KMS-11 (cell line): ENCODE measurements around the gene GADL1.

Source experiments
- H2AFZ ChIP-seq: fragments of 200-600 bp; sonication (generic); 2 replicates; pipeline ENCODE4 v1.6.1; 2016; ENCODE audit warnings: antibody characterized with exemption, mixed run types, low read depth
- H3K27ac ChIP-seq: fragments of 200-600 bp; sonication (generic); 2 replicates; pipeline ENCODE4 v1.6.1; 2016; ENCODE audit warnings: mild to moderate bottlenecking, mixed run types
- H3K27me3 ChIP-seq: fragments of 200-600 bp; sonication (generic); 2 replicates; pipeline ENCODE4 v1.6.1; 2017; ENCODE audit warnings: mild to moderate bottlenecking, low read depth, mixed run types, moderate library complexity; ENCODE audit not compliant: insufficient read depth
- H3K36me3 ChIP-seq: fragments of 200-600 bp; sonication (generic); 2 replicates; pipeline ENCODE4 v1.6.1; 2017; ENCODE audit warnings: mild to moderate bottlenecking, mixed run types; ENCODE audit not compliant: insufficient read depth
- H3K4me1 ChIP-seq: fragments of 200-600 bp; sonication (generic); 2 replicates; pipeline ENCODE4 v1.6.1; 2016; ENCODE audit warnings: mild to moderate bottlenecking, low read depth, mixed run types; ENCODE audit not compliant: poor library complexity, severe bottlenecking
- H3K4me2 ChIP-seq: fragments of 200-600 bp; sonication (generic); 2 replicates; pipeline ENCODE4 v1.7.0; 2016; ENCODE audit warnings: mild to moderate bottlenecking, mixed run types
- H3K4me3 ChIP-seq: fragments of 200-600 bp; sonication (generic); IDR thresholded peaks from 2 replicates; pipeline ENCODE4 v1.6.1; 2017; ENCODE audit warnings: low read depth, low read length, mixed read lengths; ENCODE audit not compliant: insufficient read depth
- H3K79me2 ChIP-seq: fragments of 200-600 bp; sonication (generic); 2 replicates; pipeline ENCODE4 v1.6.1; 2016; ENCODE audit warnings: low read depth, mixed run types; ENCODE audit not compliant: insufficient read depth
- H3K9ac ChIP-seq: fragments of 200-600 bp; sonication (generic); 2 replicates; pipeline ENCODE4 v1.6.1; 2016; ENCODE audit warnings: mild to moderate bottlenecking, mixed run types
- H4K20me1 ChIP-seq: fragments of 200-600 bp; sonication (generic); 2 replicates; pipeline ENCODE4 v1.6.1; 2016; ENCODE audit warnings: mild to moderate bottlenecking, mixed run types; ENCODE audit not compliant: insufficient read depth
- TF ChIP-seq, protein P1 (sequence below): fragments of 200-600 bp; sonication (generic); conservative IDR thresholded peaks from 2 replicates; pipeline ENCODE4 v1.6.1; 2017; ENCODE audit warnings: low read depth, mild to moderate bottlenecking, antibody characterized with exemption, low read length, moderate library complexity, mixed read lengths

The GADL1 gene

DNA sequence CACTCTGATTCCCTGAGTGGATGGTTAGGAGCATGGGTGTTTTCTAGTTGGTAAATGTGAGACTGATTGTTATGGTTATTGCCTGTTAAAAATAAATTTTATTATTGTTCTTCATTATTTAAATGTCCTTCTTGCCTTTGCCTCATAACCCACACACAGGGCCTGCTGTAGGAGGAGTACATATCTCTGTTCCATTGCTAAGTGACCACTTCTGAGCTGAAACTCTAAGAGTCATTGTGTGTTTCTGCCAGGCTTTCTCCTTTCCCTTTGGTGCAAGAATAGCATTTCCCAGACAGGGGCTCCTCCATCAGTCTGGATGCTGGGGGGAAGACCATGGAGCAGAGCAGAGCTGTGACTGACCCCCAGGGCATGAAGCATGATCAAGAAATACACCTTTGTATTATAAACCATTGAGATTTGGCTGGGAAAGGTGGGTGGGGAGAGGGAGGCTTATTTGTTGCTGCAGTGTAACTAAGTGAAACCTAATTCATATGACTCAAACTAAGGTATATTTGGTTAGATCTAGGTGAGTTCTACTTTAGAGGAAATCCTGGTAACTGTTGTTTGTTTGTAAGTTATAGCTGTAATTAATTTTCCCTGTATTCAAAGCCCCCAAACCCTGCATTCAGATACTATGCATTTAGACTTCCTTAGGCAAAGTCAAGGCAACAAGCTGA lies 150.7 kb downstream of the GADL1 start:
- no peak overlapping the region for H3K4me2 ChIP-seq
- H3K27ac ChIP-seq = no peak overlapping the region
- no peak overlapping the region for H3K4me3 ChIP-seq
- no peaks in the 10 kb centered on the region for H4K20me1 ChIP-seq
- TF ChIP-seq, protein P1, sequence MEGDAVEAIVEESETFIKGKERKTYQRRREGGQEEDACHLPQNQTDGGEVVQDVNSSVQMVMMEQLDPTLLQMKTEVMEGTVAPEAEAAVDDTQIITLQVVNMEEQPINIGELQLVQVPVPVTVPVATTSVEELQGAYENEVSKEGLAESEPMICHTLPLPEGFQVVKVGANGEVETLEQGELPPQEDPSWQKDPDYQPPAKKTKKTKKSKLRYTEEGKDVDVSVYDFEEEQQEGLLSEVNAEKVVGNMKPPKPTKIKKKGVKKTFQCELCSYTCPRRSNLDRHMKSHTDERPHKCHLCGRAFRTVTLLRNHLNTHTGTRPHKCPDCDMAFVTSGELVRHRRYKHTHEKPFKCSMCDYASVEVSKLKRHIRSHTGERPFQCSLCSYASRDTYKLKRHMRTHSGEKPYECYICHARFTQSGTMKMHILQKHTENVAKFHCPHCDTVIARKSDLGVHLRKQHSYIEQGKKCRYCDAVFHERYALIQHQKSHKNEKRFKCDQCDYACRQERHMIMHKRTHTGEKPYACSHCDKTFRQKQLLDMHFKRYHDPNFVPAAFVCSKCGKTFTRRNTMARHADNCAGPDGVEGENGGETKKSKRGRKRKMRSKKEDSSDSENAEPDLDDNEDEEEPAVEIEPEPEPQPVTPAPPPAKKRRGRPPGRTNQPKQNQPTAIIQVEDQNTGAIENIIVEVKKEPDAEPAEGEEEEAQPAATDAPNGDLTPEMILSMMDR = no peak
- H3K9ac ChIP-seq = no peak overlapping the region
- H3K79me2 ChIP-seq = no peaks in the 10 kb centered on the region
- H3K4me1 ChIP-seq = no peaks in the 10 kb centered on the region
- H2AFZ ChIP-seq = no peak overlapping the region
- no peaks in the 10 kb centered on the region for H3K27me3 ChIP-seq
- no peaks in the 10 kb centered on the region for H3K36me3 ChIP-seq

DNA sequence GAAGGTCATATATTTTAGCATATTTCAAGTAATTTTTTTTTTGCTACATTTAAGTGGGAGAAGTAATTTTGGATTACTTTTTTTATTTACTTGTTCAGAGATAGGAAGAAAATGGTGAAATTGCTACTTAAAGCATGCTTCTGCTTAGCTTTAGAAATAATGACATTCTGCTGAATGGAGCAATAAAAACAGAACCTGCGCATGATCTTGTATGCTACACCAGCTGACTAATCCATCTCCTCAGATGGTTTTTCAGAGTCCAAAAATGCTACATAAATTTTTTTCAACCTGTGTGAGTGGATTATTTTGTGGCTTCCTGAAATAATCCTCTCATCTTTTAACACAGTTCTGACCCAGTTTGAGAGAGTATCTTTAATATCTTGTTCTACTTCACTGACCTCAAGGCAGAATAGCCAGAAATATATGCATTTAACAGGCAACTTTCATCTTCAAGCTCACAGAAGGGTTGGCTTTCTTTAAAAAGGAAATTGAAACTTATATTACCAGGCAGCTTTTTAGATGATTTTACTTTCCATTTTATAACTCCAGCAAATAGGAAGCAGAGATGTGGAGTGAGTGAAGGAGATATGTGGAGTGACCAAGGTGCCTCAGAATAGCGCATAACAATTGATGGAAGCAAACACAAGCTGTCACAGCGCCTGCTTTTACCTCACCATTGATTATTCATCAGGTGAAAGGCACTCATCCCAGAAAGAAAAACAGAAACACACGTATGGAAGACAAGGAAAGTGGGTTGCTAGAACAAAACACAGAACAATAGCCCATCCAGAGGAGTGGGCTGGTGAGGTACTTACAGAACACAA lies 151.5 kb downstream of the GADL1 start:
- TF ChIP-seq, protein P1 = no peak
- H3K4me2 ChIP-seq = no peak overlapping the region
- no peak overlapping the region for H2AFZ ChIP-seq

DNA sequence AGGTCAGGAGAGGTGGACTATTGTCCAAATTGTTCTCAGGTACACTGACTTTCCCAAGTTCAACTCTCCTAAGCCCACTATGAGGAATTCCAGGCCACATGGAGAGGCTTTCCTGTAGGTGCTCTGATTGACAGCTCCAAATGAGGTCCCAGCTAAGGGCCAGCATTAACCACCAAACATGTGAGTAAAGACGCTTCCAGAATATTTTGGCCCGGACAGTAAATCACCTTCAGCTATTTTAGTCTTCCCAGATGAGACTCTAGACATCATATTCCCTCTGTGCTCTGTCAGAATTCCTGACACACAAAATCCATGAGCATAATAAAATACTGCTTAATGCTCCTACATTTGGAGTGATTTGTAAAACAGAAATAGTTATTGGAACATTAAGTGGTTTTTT lies 152.6 kb downstream of the GADL1 start:
- no peak overlapping the region for H3K27ac ChIP-seq
- no peaks in the 10 kb centered on the region for H3K36me3 ChIP-seq

More for the DNA sequence above, 151.5 kb downstream of the GADL1 start:
- H3K36me3 ChIP-seq = no peaks in the 10 kb centered on the region
- no peaks in the 10 kb centered on the region for H3K27me3 ChIP-seq
- H3K9ac ChIP-seq = no peak overlapping the region
- no peaks in the 10 kb centered on the region for H4K20me1 ChIP-seq
- H3K79me2 ChIP-seq = no peaks in the 10 kb centered on the region
- no peaks in the 10 kb centered on the region for H3K4me1 ChIP-seq
- H3K27ac ChIP-seq = no peak overlapping the region
- no peak overlapping the region for H3K4me3 ChIP-seq

DNA sequence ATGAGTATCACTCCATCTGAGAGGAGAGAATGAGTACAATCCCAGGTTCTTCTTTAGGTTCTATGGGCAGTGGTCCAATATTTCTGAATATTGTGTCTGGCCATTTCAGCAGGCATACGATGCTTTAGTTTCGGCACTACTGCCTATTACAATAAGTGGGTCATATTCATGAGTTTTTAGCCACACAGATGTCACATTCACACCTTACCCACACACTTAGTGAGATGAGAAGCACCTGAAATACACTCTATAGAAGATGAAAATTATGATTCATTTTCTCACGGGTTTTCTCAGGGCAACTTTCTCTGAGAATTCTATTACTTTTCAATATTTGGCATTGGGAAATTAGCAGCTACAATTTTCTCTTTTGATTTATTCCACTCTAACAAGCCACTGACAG lies 155.9 kb downstream of the GADL1 start:
- H3K9ac ChIP-seq = no peak overlapping the region
- no peaks in the 10 kb centered on the region for H3K79me2 ChIP-seq
- TF ChIP-seq, protein P1 = no peak
- H2AFZ ChIP-seq = no peak overlapping the region
- H3K4me2 ChIP-seq = no peak overlapping the region
- H3K27ac ChIP-seq = no peak overlapping the region
- H3K4me1 ChIP-seq = no peaks in the 10 kb centered on the region
- H3K36me3 ChIP-seq = no peaks in the 10 kb centered on the region
- H4K20me1 ChIP-seq = no peaks in the 10 kb centered on the region
- no peaks in the 10 kb centered on the region for H3K27me3 ChIP-seq
- no peak overlapping the region for H3K4me3 ChIP-seq

More for the DNA sequence above, 152.6 kb downstream of the GADL1 start:
- Histone ChIP-seq H3K27me3 (no peaks in the 10 kb centered on the region), H3K79me2 (no peaks in the 10 kb centered on the region), H3K4me3 (no peak overlapping the region), H3K9ac (no peak overlapping the region), H2AFZ (no peak overlapping the region), H3K4me2 (no peak overlapping the region), H3K4me1 (no peaks in the 10 kb centered on the region), H4K20me1 (no peaks in the 10 kb centered on the region)
- TF ChIP-seq, protein P1 = no peak
